ENCODE data around the gene TUBGCP2.
"Not testable (repeated sequence)": the region's sequence is repeated elsewhere in the genome, so short reads cannot be mapped to it uniquely, and the experiment has no call there.

Gene TUBGCP2

DNA sequence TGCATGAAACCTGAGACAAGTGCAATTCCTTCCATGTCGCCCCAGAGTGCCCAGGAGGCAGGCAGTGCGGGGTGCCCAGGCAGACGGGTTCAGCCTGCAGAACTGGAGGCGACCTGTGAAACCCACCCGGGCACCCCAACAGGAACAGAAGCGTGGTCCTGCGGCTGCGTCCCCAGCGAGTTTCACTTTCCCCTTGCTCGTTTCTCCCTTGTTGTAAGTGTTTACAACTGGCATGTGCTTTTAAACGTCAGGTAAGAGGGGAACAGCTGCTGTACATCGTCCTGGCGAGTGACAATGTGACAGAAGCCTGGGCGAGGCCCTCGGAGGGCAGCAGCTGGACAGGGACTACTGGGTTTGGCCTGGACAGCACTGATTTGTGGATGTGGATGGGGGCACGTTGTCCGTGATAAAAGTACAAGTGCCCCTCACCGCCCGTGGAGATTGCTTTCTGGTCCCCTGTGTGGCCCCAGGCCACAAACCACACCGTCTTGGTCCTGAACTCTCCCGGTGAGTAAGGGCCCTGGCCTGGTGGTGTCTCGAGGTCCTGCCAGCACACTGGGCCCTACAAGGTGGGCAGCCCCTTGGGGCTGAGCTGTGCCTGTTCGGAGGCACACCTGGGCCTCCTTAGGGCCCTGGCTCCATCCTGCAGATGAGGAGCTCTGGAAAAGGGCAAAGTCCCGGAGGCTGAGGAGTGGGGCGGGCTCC is 67.0 kb downstream of the TUBGCP2 start:
- no peak for DNase-seq

DNA sequence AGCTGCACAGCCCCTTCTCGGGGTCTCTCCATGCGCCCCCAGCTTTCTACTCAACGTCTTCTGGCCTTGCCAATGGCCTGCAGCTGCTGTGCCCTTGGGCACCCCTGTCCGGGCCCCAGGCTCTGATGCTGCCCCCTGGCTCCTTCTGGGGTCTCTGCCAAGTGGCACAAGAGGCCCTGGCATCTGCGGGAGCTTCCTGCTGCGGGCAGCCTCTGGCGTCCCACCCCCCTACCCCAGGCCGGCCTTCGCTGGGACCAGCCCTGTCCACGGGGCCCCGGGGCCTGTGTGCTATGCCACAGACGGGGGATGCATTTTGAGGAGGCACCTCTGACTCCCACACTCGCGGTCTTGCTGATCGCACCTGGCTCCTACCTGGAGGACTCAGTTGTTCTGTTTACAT is 68.7 kb downstream of the TUBGCP2 start:
- no peak for DNase-seq

DNA sequence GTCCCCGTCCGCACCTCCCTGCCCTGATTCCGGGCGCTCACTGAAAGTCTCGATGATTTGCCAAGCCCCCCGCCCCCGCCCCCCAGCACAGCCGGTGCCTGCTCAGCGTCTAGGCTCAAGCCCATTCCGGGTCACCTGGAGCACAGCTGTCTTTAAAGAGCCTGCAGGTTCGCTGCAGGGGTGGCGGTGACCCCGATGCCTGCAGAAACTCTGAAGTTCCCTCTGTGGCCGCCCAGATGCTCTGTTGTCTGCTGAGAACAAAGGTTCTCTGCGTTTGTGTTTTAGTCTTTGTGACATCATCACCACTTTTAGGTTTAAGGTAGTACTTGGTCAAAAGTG is 70.2 kb downstream of the TUBGCP2 start:
- DNase-seq, result no peak

DNA sequence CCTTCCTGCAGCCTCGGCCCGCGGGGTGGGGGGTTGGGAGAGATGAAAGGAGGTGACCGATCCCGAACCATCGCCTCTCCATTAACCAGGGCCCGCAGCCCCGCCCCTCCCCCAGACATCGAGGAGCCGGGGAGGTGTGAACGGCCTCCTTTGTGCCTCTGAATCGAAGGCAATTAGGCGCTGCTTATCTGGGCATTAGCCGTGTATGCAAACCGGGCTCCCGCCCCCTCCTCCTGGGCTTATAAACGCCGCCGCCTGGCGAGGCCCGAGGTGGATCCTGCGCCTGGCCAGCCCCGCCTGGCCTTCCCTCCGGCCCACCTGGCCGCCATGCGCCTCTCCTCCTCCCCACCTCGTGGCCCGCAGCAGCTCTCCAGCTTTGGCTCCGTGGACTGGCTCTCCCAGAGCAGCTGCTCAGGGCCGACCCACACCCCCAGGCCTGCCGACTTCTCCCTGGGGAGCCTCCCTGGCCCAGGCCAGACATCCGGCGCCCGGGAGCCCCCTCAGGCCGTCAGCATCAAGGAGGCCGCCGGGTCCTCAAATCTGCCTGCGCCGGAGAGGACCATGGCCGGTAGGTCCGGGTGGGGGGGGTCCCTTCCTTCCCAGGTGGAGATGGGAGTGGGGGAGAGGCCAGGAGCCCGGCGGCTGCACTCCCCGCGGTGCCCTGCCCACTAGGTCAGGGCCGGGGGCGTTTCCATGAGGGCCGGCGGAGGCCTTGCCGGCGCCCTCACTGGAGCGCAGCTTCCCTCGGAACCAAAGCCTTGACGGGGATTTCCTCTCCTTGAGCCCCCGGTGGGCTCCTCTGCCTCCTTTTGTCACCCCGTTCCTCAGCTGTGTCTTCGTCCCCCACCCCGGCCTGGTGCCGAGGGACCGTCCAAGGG is 70.8 kb downstream of the TUBGCP2 start, which contains the start of gene VENTX:
TSS of gene VENTX (plus strand) at position 268 of the 878 bp plus-strand sequence. CDS start at position 328, 60 bp downstream.
- DNase-seq, result no peak

DNA sequence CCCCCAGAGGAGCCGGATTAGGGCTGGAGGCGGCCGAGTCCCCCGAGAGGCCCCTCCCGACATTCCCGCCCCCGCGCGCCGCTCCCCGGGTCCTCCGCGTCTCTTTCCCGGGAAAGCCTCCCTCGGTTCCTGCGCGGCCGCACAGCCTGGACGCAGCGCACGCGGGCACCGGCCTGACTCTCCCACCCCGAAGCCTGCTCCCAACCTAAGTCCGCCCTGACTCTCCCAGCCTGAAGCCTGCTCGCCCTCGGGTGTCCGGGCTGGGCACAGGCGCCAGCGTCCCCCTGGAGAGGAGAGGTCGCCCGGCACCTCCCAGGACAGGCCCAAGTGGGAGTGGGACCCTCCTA is 71.5 kb downstream of the TUBGCP2 start:
- DNase-seq, result no peak

DNA sequence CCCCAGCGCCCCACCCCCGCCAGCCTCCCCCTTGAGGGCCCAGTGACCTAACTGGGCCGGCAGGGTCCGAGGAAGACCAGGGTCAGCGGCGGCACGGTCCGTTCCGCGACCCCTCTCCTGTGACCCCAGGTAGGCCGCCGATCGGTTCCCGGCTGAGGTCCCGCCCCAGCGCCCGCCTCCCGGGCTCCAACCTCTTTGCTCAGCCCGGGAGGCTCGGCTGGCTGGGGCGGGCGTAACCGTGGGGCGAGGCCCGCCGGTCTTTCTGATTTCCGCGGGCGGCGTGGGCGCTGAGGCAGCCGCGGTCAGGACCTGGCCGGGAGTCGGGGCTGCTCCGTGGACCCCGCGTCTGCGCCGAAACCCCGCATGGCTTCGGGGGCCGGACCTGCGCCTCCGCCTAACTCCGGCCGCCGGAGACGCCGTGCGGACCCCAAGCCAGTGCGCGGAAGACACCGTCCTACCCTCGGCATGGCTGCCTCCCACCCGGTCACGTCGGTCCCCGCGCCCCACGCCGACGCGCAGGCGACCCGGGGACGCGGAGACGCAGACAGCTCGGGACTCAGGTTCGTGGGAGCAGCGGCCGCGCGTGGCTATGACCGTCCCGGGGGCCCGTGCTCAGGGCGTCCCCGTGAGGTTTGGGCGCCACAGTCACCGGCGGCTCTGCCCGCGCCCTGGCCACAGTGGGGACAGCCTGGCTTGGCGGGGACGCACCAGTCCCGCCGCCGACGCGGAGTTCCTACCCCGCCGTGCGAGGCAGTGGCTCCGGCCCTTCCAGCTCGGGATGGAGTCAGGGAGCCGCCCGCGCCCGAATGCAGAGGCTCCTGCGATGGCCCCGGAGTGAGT is 72.1 kb downstream of the TUBGCP2 start:
- DNase-seq, result no peak

DNA sequence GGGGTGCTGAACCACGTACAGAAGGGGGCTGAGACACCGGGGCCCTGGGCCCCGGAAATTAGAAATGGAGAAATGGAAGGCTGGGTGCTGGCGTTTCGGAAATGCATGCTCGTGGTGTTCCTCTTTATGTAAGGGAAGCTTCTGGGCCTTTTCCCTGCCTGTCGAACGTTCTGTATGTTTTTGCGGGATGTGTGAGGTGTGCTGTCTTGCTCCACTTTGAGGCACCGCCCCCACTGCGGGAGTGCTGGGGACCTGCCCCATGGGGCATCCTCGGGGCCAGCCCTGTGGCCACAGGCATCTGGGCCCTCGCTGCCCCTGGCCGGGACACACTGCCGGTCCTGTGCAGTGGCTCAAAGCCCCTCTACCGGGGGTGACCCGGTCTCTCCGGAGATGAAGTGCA is 72.7 kb downstream of the TUBGCP2 start:
- no peak for DNase-seq

DNA sequence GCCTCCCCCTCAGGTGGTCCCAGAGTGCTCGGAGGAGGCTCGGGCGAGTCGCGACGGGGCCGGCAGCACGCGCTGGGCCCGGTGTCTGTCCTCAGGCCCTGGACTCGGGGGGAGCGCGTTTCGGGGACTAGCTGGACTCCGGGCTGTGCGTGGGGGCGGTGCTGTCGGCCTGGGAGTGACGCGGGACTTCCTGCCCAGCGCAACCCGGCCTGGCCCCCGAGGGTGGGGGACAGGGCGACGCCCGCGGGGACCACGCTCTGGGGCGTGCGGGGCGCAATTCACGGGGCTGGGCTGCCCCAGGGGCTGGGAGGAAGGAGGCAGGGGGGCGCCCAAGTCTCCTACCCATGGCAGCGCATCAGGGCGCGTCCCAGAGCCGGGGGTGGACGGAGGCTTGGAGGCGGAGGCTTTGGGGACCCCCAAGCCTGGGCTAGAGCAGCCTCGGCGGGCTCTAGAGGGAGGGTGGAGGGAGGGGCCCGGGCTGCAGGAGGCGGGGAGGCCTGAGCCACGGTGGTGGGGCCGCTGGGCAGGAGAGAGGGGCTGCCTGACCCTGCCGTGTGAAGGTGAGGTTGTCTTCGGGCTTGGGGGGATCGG is 73.3 kb downstream of the TUBGCP2 start:
- DNase-seq, result no peak

DNA sequence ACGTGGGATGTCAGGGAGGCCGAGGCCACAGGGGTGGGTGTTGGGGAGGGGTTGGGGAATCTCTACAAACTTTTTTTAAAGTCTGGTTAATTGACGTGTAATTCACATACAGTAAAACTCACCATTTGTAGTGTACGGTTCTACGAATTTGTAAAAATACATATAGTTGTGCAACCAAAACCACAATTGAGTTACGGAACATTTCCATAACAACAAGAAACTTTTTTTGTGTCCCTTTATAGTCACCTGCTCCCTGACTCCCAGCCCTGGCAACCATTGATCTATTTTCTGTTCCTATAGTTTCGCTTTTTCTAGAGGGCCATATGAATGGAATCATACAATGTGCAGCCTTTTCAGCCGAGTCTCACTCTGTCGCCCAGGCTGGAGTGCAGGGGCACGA is 73.9 kb downstream of the TUBGCP2 start:
- not testable (repeated sequence) for DNase-seq

DNA sequence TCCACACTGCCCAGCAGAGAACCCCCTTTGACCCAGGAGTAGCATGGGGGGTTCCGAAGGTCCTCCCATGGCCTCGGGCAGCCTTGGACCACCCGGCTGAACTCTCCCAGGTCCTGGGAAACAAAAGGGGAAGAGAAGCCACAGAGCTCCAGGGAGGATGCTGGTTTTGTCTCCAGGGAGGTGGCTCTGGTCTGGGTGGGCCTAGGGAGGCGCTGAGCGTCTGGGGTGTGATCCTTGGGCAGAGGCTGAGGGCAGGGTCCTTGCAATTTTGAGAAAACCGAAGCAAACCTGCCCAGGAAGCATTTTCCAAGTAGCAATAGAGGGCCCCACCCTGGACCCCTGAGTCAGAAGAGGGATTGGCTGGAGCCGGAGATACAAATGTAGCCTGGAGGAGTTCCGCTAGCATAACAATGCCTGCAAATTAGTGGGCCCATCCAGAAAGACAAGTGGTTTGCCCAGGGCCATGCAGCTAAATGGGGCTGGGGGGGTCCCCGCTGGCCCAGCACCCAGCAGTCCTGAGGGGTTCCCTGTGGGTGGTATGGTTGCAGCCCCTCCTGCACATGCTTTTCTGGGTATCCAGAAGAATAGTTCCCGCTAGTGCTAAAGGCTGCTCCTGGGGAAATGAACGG is 76.6 kb downstream of the TUBGCP2 start:
- DNase-seq, result no peak

DNA sequence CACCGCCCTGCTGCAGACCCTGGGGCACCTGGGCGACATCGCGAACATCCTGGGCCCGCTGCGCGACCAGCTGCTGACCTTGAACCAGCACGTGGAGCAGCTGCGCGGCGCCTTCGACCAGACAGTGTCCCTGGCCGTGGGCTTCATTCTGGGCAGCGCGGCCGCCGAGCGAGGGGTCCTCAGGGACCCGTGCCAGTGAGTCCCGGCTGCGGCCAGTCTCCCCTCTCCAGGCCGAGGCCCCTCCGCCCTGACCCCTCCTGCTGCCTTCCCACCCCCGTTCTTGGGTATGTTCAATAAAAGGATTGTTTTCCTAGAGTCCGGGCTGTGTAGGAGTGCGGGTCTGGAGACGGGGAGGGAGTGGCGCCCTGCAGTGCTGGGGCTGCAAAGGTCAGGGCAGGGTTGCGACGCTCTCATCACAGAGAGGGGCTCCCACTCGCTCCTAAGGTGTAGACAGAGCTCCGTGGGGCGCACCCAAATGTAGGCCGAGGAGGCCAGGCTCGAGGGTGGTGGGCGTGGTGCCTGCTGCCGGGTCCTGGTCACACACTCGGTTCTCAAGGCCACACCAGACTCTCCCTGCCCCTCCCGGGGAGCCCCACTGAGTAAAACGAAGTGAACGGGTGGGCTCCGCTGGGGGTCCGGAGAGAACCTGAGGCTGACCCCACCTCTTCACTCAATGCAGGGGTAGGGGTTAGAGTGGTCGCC is 77.3 kb downstream of the TUBGCP2 start:
- no peak for DNase-seq

DNA sequence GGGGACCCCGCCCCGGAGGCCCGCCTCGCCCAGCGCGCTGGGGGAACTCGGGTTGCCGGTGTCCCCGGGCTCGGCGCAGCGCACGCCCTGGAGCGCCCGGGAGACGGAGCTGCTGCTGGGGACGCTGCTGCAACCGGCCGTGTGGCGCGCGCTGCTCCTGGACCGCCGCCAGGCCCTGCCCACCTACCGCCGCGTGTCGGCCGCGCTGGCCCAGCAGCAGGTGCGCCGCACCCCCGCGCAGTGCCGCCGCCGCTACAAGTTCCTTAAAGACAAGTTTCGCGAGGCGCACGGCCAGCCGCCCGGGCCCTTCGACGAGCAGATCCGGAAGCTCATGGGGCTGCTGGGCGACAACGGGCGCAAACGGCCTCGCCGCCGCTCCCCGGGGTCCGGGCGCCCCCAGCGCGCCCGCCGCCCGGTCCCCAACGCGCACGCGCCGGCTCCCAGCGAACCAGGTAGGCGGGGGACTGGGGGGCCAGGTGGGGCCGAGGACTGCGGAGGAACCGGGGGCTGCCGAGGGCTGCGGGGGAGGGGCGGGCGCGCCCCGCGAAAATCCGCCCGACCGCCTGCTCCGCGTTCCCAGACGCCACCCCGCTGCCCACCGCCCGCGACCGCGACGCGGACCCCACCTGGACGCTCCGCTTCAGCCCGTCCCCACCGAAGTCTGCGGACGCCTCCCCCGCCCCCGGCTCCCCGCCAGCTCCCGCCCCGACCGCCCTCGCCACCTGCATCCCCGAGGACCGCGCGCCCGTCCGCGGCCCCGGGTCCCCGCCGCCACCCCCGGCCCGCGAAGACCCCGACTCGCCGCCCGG is 78.1 kb downstream of the TUBGCP2 start:
- DNase-seq, result no peak

DNA sequence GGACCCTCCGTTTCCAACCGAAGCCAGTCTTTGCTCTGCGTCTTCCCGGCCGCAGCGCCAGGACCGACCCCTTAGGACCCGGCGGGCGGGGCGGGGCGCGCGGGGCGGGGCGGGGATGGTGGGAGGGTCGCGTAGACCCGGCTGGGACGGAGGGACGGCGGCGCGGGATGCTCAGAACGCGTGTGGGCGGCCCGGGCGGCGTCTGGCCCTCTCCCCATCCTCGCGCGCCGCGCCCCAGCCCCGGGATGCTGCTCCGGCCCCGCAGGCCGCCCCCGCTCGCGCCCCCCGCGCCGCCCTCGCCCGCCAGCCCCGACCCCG is 78.7 kb downstream of the TUBGCP2 start, which contains the start of gene UTF1:
TSS of gene UTF1 (plus strand) at position 174 of the 318 bp plus-strand sequence. CDS start at position 246, 72 bp downstream.
- no peak for DNase-seq

DNA sequence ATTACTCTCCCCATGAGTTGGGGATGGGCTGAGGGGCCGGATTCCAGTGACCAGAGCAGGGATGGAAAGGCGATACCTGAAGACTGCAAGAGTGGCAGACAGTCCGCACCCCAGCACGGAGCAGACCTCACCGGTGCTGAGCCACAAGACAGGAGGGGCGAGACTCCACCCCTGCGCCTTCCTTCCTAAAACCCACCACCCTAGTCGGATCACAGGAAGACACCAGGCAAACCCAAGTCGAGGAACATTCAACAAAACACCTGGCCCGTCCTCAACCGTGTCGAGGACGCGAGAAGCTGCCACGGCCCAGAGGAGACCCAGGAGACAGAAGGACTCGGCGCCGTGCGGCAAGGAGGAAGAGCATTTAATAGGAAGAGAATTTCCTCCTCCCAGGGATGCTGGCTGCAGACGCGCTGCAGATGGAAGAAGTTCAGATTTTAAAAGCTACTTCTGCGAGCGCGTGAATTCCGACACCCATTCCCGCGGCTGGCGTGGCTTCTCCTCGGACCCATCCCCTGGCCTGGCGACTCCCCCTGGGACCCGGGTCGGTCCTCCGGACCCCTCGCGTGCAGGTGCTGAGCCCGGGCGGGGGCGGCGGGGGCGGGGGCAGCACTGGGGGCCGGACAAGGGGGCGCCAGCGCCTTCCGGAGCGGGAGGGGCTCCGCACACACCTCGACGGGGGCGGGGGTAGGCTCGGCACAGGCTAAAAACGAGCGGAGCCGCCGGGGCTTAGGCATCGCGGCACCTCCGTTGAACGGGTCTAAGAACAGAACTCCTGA is 79.2 kb downstream of the TUBGCP2 start:
- no peak for DNase-seq

Measured in midbrain (tissue), 1 donor.